Chondrocyte (in vitro differentiated cells): Measurements from ENCODE around the gene TMEM115. TPM values are rescaled to one million over a fixed set of nuclear protein-coding genes. Genes with fewer than 3 reads are reported as not detected.
"Not testable (repeated sequence)": the region's sequence is repeated elsewhere in the genome, so short reads cannot be mapped to it uniquely, and the experiment has no call there.

Experiments used
- DNase-seq: peaks from one replicate; pipeline ENCODE4 v3.0.0; 2021; ENCODE audit warnings: mixed read lengths, low spot score
- H3K27ac Mint-ChIP-seq: one replicate; pipeline ENCODE4 v1.8.0; 2021; ENCODE audit warnings: mild to moderate bottlenecking, moderate library complexity, mixed read lengths; ENCODE audit not compliant: unreplicated experiment
- H3K27me3 Mint-ChIP-seq: 2 replicates; pipeline ENCODE4 v1.8.0; 2021; ENCODE audit warnings: low read depth, mixed read lengths
- H3K36me3 Mint-ChIP-seq: 2 replicates; pipeline ENCODE4 v1.8.0; 2021; ENCODE audit warnings: low read depth, mixed read lengths
- H3K4me1 Mint-ChIP-seq: 2 replicates; pipeline ENCODE4 v1.8.0; 2021; ENCODE audit warnings: low read depth, mild to moderate bottlenecking, mixed read lengths
- H3K4me3 Mint-ChIP-seq: one replicate; pipeline ENCODE4 v1.8.0; 2021; ENCODE audit warnings: mild to moderate bottlenecking, moderate library complexity, mixed read lengths; ENCODE audit not compliant: unreplicated experiment
- H3K9me3 Mint-ChIP-seq: 2 replicates; pipeline ENCODE4 v1.8.0; 2021; ENCODE audit warnings: low read depth, mixed read lengths
- total RNA-seq: library from RNA; stranded (reverse); gene quantifications from 3 replicates; pipeline ENCODE4 v1.2.1, GENCODE V29; 2021
- TF ChIP-seq, protein P1 (sequence below): fragments of 200-600 bp; sonication (generic); IDR thresholded peaks from 2 replicates; pipeline ENCODE4 v1.5.0; 2021; ENCODE audit warnings: antibody characterized with exemption, mild to moderate bottlenecking, moderate library complexity

TMEM115 gene
- total RNA-seq, 1 donor from 2014 or later, result 50.4 TPM

- no peaks in the 10 kb centered on the region for H3K27me3 Mint-ChIP-seq
- TF ChIP-seq, protein P1, sequence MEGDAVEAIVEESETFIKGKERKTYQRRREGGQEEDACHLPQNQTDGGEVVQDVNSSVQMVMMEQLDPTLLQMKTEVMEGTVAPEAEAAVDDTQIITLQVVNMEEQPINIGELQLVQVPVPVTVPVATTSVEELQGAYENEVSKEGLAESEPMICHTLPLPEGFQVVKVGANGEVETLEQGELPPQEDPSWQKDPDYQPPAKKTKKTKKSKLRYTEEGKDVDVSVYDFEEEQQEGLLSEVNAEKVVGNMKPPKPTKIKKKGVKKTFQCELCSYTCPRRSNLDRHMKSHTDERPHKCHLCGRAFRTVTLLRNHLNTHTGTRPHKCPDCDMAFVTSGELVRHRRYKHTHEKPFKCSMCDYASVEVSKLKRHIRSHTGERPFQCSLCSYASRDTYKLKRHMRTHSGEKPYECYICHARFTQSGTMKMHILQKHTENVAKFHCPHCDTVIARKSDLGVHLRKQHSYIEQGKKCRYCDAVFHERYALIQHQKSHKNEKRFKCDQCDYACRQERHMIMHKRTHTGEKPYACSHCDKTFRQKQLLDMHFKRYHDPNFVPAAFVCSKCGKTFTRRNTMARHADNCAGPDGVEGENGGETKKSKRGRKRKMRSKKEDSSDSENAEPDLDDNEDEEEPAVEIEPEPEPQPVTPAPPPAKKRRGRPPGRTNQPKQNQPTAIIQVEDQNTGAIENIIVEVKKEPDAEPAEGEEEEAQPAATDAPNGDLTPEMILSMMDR, result no peak
- no peaks in the 10 kb centered on the region for H3K9me3 Mint-ChIP-seq
- no peak for DNase-seq
- H3K27ac Mint-ChIP-seq, result no peak overlapping the region
- H3K36me3 Mint-ChIP-seq, result peaks cover 8% of the 10 kb centered on the region
- H3K4me3 Mint-ChIP-seq, result no peak overlapping the region
- H3K4me1 Mint-ChIP-seq, result peaks cover 39% of the 10 kb centered on the region
These were observed 42.0 kb downstream of the TMEM115 start for GRCh38 chr3:50317300-50317699.

- H3K9me3 Mint-ChIP-seq, result no peaks in the 10 kb centered on the region
- TF ChIP-seq, protein P1, result no peak
- H3K4me3 Mint-ChIP-seq, result no peak overlapping the region
- H3K27me3 Mint-ChIP-seq, result no peaks in the 10 kb centered on the region
- H3K4me1 Mint-ChIP-seq, result peaks cover 38% of the 10 kb centered on the region
- no peak for DNase-seq
- H3K27ac Mint-ChIP-seq, result no peak overlapping the region
- H3K36me3 Mint-ChIP-seq, result peaks cover 8% of the 10 kb centered on the region
These were observed 42.6 kb downstream of the TMEM115 start for GRCh38 chr3:50316657-50317242.

DNA sequence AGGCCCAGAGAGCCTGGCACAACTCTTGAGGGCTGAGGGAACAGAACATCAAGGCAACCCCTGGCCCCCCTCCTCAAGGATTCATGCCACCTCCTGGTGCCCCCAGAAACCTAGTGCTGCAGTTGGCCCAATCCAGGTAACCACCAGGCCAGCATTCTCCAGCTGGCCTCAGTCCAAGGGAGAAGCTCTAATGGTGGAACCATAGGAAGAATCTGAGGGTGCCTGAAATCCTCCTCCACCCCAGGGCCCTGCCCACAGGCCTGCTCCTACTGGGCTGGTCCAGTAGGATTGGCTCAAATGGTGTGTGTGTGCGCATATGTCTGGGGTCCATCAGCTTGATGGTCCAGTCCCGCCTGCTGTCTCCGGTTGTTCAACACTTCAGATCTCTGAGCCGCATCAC, 44.5 kb downstream of the TMEM115 start:
- Mint-ChIP-seq H3K27ac (no peak overlapping the region), H3K4me1 (peaks cover 29% of the 10 kb centered on the region), H3K36me3 (peaks cover 8% of the 10 kb centered on the region), H3K4me3 (no peak overlapping the region), H3K9me3 (no peaks in the 10 kb centered on the region), H3K27me3 (no peaks in the 10 kb centered on the region)
- DNase-seq, result no peak
- TF ChIP-seq, protein P1, result no peak

GRCh38 chr3:50314342-50314741, 45.0 kb downstream of the TMEM115 start:
- no peaks in the 10 kb centered on the region for H3K27me3 Mint-ChIP-seq
- H3K4me1 Mint-ChIP-seq, result peaks cover 24% of the 10 kb centered on the region
- H3K36me3 Mint-ChIP-seq, result peaks cover 8% of the 10 kb centered on the region
- H3K4me3 Mint-ChIP-seq, result no peak overlapping the region
- no peaks in the 10 kb centered on the region for H3K9me3 Mint-ChIP-seq
- TF ChIP-seq, protein P1, result no peak
- no peak overlapping the region for H3K27ac Mint-ChIP-seq
- no peak for DNase-seq

GRCh38 chr3:50312041-50312440, 47.3 kb downstream of the TMEM115 start:
- not testable (repeated sequence) for H3K9me3 Mint-ChIP-seq, H3K27me3 Mint-ChIP-seq, DNase-seq, H3K4me3 Mint-ChIP-seq, H3K27ac Mint-ChIP-seq, H3K4me1 Mint-ChIP-seq, H3K36me3 Mint-ChIP-seq

Other genes with a start within 250 kb of the TMEM115 start
- gene SEMA3F, start 204.2 kb downstream of the TMEM115 start, total RNA-seq, result 18.7 to 37.5 TPM (median 36.7 TPM) in 3 replicates
- gene GNAT1, start 167.9 kb downstream of the TMEM115 start, total RNA-seq, result not detected in 3 replicates
- 1.00 to 1.9 TPM (median 1.2 TPM) in 3 replicates for gene SLC38A3, start 154.2 kb downstream of the TMEM115 start, total RNA-seq
- 388 to 444 TPM (median 443 TPM) in 3 replicates for gene GNAI2, start 123.3 kb downstream of the TMEM115 start, total RNA-seq
- 9.6 to 16.4 TPM (median 14.9 TPM) in 3 replicates for gene SEMA3B, start 90.4 kb downstream of the TMEM115 start, total RNA-seq
- gene LSMEM2, start 80.4 kb downstream of the TMEM115 start, total RNA-seq, result not detected in 3 replicates
- gene IFRD2, start 67.1 kb downstream of the TMEM115 start, total RNA-seq, result 38.9 to 54.4 TPM (median 44.0 TPM) in 3 replicates
- gene HYAL3, start 60.1 kb downstream of the TMEM115 start, total RNA-seq, result 5.3 to 6.9 TPM (median 5.4 TPM) in 3 replicates
- gene NAA80, start 60.1 kb downstream of the TMEM115 start, total RNA-seq, result 10.9 to 16.0 TPM (median 12.9 TPM) in 3 replicates
- gene HYAL1, start 55.9 kb downstream of the TMEM115 start, total RNA-seq, result 0.22 to 0.65 TPM (median 0.26 TPM) in 3 replicates
- gene HYAL2, start 36.8 kb downstream of the TMEM115 start, total RNA-seq, result 31.3 to 37.0 TPM (median 36.8 TPM) in 3 replicates
- 15.3 to 18.6 TPM (median 17.0 TPM) in 3 replicates for gene TUSC2, start 31.3 kb downstream of the TMEM115 start, total RNA-seq
- 17.3 to 22.4 TPM (median 21.8 TPM) in 3 replicates for gene RASSF1, start 18.7 kb downstream of the TMEM115 start, total RNA-seq
- gene ZMYND10, start 13.8 kb downstream of the TMEM115 start, total RNA-seq, result 0.41 to 2.0 TPM (median 1.1 TPM) in 3 replicates
- gene NPRL2, start 8.7 kb downstream of the TMEM115 start, total RNA-seq, result 19.8 to 26.9 TPM (median 21.7 TPM) in 3 replicates
- gene CYB561D2, start 8.7 kb downstream of the TMEM115 start, total RNA-seq, result 18.2 to 29.4 TPM (median 19.5 TPM) in 3 replicates
- 0.34 to 0.46 TPM (median 0.40 TPM) in 3 replicates for gene CACNA2D2, start 144.1 kb upstream of the TMEM115 start, total RNA-seq
- gene C3orf18, start 208.2 kb upstream of the TMEM115 start, total RNA-seq, result 3.2 to 5.8 TPM (median 4.4 TPM) in 3 replicates
- gene HEMK1, start 210.0 kb upstream of the TMEM115 start, total RNA-seq, result 15.1 to 20.1 TPM (median 15.2 TPM) in 3 replicates